ENCODE results near the gene SEMA5A. TPM values are rescaled to one million over a fixed set of nuclear protein-coding genes. Genes with fewer than 3 reads are reported as not detected.
"Not testable (repeated sequence)": the region's sequence is repeated elsewhere in the genome, so short reads cannot be mapped to it uniquely, and the experiment has no call there.

The SEMA5A gene
- total RNA-seq, 1 donor from 2014 or later, result 189 TPM

DNA sequence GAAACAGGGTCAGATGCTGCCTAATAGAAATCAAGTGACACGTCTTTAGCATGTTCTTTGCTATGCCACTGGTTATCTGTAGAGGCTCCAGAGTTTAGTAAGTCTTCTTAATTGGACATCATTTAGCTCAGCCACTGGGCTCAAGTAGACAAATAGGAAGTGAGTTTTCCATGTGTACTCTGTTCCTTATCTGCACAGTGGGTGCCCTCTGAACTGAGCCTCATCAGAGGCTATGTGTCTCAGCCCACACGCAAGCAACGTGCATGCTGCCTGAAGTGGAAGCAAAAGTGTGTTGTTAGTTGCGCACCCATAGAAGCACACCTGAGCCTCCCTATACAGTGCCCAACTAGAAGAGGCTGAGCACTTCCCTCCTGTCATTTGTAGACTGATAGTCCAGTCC is 134.7 kb downstream of the SEMA5A start:
- H3K27me3 Mint-ChIP-seq (ENCODE audit: unreplicated experiment), result no peaks in the 10 kb centered on the region
- no peaks in the 10 kb centered on the region for H3K9me3 Mint-ChIP-seq (ENCODE audit: unreplicated experiment)
- H3K36me3 Mint-ChIP-seq (ENCODE audit: unreplicated experiment), result peaks cover 16% of the 10 kb centered on the region
- no peak for DNase-seq (ENCODE audit: extremely low spot score, unreplicated experiment)
- no peak overlapping the region for H3K27ac Mint-ChIP-seq (ENCODE audit: unreplicated experiment)
- TF ChIP-seq, protein P1, sequence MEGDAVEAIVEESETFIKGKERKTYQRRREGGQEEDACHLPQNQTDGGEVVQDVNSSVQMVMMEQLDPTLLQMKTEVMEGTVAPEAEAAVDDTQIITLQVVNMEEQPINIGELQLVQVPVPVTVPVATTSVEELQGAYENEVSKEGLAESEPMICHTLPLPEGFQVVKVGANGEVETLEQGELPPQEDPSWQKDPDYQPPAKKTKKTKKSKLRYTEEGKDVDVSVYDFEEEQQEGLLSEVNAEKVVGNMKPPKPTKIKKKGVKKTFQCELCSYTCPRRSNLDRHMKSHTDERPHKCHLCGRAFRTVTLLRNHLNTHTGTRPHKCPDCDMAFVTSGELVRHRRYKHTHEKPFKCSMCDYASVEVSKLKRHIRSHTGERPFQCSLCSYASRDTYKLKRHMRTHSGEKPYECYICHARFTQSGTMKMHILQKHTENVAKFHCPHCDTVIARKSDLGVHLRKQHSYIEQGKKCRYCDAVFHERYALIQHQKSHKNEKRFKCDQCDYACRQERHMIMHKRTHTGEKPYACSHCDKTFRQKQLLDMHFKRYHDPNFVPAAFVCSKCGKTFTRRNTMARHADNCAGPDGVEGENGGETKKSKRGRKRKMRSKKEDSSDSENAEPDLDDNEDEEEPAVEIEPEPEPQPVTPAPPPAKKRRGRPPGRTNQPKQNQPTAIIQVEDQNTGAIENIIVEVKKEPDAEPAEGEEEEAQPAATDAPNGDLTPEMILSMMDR (IDR thresholded peaks at IDR 0.05), result no peak
- H3K4me3 Mint-ChIP-seq (ENCODE audit: unreplicated experiment), result no peak overlapping the region
- no peaks in the 10 kb centered on the region for H3K4me1 Mint-ChIP-seq (ENCODE audit: unreplicated experiment)

DNA sequence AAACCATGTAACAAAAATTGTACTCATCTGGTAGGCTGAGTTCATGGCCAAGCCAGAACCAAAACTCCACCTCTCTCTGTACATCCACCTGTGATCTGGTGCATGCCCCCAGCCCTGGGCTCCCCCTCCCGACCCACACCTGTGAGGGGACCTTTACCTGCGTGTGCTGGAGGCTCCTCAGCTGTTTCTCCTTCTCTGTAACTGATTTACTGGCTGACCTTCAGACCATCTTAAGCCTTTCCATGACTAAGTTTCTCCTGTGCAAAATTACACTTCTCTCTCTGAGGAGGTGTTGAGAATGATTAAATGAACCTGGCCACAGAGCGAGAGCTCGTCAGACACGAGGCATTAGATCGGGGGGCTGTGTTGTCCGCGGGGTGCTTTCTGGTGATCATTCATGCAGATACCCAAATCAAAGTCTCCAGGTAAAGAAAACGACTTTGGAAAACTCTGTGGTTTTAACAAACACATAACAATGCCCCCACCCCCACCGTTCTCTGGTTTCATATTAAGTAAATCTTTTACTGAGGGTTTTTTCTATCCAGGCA is 136.4 kb downstream of the SEMA5A start:
- Mint-ChIP-seq H3K9me3 (ENCODE audit: unreplicated experiment) (no peaks in the 10 kb centered on the region), H3K27ac (ENCODE audit: unreplicated experiment) (no peak overlapping the region), H3K36me3 (ENCODE audit: unreplicated experiment) (peaks cover 28% of the 10 kb centered on the region), H3K4me1 (ENCODE audit: unreplicated experiment) (peaks cover 8% of the 10 kb centered on the region), H3K4me3 (ENCODE audit: unreplicated experiment) (no peak overlapping the region), H3K27me3 (ENCODE audit: unreplicated experiment) (no peaks in the 10 kb centered on the region)
- no peak for DNase-seq (ENCODE audit: extremely low spot score, unreplicated experiment)
- TF ChIP-seq, protein P1 (IDR thresholded peaks at IDR 0.05), result no peak

DNA sequence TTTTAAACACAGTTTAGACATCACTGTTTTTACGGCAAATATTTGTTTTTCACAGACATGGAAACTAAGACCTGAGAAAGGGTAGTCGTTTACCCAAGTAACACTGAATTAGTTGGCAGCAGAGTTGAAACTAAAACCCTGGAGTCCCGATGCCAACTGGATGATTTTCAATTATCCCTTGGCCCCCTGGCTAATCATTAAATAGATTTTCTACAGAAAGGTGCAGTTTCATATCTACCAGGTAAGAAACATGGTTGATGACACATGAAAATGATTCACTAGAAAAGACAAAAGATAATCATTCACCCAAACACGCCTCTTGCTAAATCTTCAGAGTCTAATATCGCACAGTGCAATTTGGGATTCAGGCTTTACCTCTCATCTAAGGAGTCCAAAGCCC is 136.9 kb downstream of the SEMA5A start:
- no peak for DNase-seq (ENCODE audit: extremely low spot score, unreplicated experiment)
- Mint-ChIP-seq H3K27me3 (ENCODE audit: unreplicated experiment) (no peaks in the 10 kb centered on the region), H3K9me3 (ENCODE audit: unreplicated experiment) (no peaks in the 10 kb centered on the region), H3K36me3 (ENCODE audit: unreplicated experiment) (peaks cover 28% of the 10 kb centered on the region), H3K4me1 (ENCODE audit: unreplicated experiment) (peaks cover 8% of the 10 kb centered on the region), H3K4me3 (ENCODE audit: unreplicated experiment) (no peak overlapping the region), H3K27ac (ENCODE audit: unreplicated experiment) (no peak overlapping the region)
- TF ChIP-seq, protein P1 (IDR thresholded peaks at IDR 0.05), result no peak

DNA sequence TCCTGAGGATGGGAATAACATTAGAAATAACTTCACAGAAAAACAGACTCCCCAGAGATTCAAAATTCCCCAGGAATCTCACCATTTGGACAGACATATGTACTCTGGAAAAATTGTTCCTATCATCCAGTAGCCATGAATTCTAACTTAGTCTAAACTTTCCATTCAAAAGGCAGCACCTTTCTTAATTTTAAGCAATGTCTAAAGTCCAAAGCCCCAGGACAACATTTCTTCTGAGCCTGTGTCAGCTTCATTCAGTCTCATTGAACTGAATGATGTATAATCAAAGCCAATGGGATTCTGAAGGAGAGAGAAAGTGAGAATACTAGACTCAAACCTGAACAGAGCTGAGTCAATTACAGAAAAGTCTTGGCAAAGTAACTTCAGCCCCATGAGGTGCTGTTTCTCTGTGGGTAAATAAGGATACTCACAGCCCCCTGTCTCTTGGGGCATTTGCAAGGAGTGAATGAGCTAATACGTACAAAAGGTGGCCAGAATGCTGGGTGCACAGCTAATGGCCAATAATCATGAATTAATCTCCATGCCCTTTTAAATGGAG is 140.6 kb downstream of the SEMA5A start:
- Mint-ChIP-seq H3K4me3 (ENCODE audit: unreplicated experiment) (no peak overlapping the region), H3K9me3 (ENCODE audit: unreplicated experiment) (no peaks in the 10 kb centered on the region), H3K36me3 (ENCODE audit: unreplicated experiment) (peaks cover 26% of the 10 kb centered on the region), H3K4me1 (ENCODE audit: unreplicated experiment) (peaks cover 8% of the 10 kb centered on the region), H3K27ac (ENCODE audit: unreplicated experiment) (no peak overlapping the region), H3K27me3 (ENCODE audit: unreplicated experiment) (no peaks in the 10 kb centered on the region)
- no peak for DNase-seq (ENCODE audit: extremely low spot score, unreplicated experiment)
- TF ChIP-seq, protein P1 (IDR thresholded peaks at IDR 0.05), result no peak

DNA sequence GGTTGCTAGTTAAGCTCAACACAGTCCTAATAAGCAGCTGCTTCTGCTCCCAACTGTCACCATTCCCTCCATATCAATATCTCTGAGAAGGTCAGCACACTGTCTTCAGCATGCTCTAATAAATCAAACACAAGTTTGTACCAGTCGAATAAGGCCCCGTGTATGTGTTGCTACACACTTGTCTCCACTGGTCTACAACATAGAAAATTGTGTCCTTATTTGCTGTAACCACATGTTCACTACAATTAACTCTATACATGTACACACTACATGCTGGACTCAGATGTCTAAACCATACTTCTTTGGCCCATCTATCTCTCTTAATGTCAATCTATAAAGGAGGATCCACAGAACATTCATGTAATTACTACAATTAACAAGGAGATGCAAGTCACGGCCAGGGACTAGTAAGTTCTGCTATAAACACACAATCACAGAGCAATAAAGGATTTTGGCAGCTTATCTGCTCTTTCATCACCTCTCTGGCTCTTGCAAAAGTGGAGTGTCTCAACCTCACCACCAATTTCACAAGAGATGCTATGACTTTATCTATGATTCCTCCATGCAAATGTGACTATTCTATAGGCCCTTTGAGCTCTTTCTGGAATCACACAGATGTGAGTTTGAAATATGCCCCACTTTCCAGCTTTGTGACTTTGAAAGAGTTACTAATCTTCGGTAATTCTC is 143.9 kb downstream of the SEMA5A start:
- Mint-ChIP-seq H3K27ac (ENCODE audit: unreplicated experiment) (no peak overlapping the region), H3K36me3 (ENCODE audit: unreplicated experiment) (peaks cover 32% of the 10 kb centered on the region), H3K4me3 (ENCODE audit: unreplicated experiment) (no peak overlapping the region), H3K9me3 (ENCODE audit: unreplicated experiment) (peaks cover 7% of the 10 kb centered on the region), H3K4me1 (ENCODE audit: unreplicated experiment) (peaks cover 17% of the 10 kb centered on the region), H3K27me3 (ENCODE audit: unreplicated experiment) (no peaks in the 10 kb centered on the region)
- TF ChIP-seq, protein P1 (IDR thresholded peaks at IDR 0.05), result no peak
- DNase-seq (ENCODE audit: extremely low spot score, unreplicated experiment), result no peak

DNA sequence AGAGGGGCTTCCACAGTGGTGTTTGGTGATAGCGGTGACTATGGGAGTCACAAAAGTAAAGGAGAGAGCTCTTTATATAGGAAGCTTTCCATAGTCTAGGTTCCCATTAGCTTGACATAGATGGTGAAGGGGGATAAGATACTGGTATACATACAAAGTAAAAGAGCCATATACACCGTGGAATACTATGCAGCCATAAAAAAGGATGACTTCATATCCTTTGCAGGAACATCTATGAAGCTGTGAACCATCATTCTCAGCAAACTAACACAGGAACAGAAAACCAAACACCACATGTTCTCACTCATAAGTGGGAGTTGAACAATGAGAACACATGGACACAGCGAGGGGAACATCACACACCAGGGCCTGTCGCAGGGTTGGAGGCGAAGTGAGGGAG is 146.1 kb downstream of the SEMA5A start:
- not testable (repeated sequence) for H3K27me3 Mint-ChIP-seq (ENCODE audit: unreplicated experiment); DNase-seq (ENCODE audit: extremely low spot score, unreplicated experiment); H3K27ac Mint-ChIP-seq (ENCODE audit: unreplicated experiment); H3K4me3 Mint-ChIP-seq (ENCODE audit: unreplicated experiment)
- Mint-ChIP-seq H3K4me1 (ENCODE audit: unreplicated experiment) (peaks cover 19% of the 10 kb centered on the region), H3K9me3 (ENCODE audit: unreplicated experiment) (peaks cover 10% of the 10 kb centered on the region), H3K36me3 (ENCODE audit: unreplicated experiment) (peaks cover 29% of the 10 kb centered on the region)
